ENCODE measurements around the gene SLC29A4.

DNA sequence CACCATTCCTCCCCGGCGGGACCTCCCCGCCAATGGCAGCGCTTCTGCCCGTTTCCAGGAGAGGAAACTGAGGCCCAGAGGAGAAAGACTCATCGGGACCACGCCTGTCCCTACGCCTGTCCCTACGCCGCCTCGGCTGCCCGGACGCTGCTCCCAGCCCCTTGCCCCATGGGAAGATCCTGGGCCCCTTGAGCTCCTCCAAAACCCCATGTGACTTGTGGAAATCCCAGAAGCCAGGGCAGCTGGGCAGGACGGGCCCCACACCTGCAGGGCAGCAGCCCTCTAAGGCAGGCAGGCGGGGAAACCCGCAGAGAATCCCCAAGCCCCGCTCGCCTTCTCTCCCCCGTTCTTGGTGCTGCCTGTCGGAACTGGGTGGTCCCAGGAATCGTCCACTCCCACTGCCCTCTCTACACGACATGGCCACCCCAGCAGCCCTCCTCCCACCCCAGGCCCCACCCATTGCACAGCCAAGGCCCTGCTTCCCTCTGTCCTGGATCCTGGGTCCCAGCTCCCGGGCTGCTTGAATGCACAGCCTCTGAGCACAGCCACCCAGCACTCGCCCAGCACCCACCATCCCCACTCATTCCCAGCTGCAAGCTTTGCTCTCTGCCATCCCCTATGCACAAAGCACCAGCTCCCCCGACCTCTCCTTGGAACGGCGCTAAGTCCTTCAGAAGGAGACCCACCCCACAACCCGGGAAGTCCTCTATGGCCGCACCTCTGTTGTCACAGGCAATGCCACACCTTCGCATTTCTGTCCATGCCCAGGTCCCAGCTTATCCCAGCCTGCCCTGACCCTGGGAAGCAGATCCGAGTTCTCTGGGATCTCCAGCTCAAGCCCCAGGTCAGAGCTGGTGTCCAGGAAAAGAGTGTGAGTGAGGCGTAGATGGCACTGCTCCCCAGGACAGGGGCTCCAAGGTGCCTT lies 50.6 kb downstream of the SLC29A4 start:
- TF ChIP-seq, protein P1, sequence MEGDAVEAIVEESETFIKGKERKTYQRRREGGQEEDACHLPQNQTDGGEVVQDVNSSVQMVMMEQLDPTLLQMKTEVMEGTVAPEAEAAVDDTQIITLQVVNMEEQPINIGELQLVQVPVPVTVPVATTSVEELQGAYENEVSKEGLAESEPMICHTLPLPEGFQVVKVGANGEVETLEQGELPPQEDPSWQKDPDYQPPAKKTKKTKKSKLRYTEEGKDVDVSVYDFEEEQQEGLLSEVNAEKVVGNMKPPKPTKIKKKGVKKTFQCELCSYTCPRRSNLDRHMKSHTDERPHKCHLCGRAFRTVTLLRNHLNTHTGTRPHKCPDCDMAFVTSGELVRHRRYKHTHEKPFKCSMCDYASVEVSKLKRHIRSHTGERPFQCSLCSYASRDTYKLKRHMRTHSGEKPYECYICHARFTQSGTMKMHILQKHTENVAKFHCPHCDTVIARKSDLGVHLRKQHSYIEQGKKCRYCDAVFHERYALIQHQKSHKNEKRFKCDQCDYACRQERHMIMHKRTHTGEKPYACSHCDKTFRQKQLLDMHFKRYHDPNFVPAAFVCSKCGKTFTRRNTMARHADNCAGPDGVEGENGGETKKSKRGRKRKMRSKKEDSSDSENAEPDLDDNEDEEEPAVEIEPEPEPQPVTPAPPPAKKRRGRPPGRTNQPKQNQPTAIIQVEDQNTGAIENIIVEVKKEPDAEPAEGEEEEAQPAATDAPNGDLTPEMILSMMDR (IDR thresholded peaks at IDR 0.05 in 2 of 3, conservative IDR thresholded peaks at IDR 0.05 in 1 of 3; ENCODE audit: borderline replicate concordance in 1 of 3, insufficient read depth in 1 of 3, low read depth in 2 of 3, low read length in 2 of 3): no peak
- no peak for TF ChIP-seq POLR2A (IDR thresholded peaks at IDR 0.05; ENCODE audit: borderline replicate concordance, extremely low read depth, insufficient read depth, insufficient read length)
- TF ChIP-seq EZH2 (IDR thresholded peaks at IDR 0.05): no peak
- TF ChIP-seq CEBPB (IDR thresholded peaks at IDR 0.05; ENCODE audit: low read depth): no peak
- TF ChIP-seq EZH2phosphoT487 (IDR thresholded peaks at IDR 0.05; ENCODE audit: borderline replicate concordance): no peak
- no peak for TF ChIP-seq ZNF274 (IDR thresholded peaks at IDR 0.05; ENCODE audit: low read depth, low read length)
- TF ChIP-seq RAD21 (IDR thresholded peaks at IDR 0.05; ENCODE audit: low read depth): no peak
- no peak for TF ChIP-seq POLR2AphosphoS5 (IDR thresholded peaks at IDR 0.05; ENCODE audit: low read depth, low read length)
